ENCODE results near the gene ATF1.

GRCh38 chr12:50750366-50750765 lies 13.5 kb upstream of the ATF1 start:
- TF ChIP-seq CTCF (IDR thresholded peaks at IDR 0.05) = no peak
- no peak for TF ChIP-seq POLR2A (IDR thresholded peaks at IDR 0.05)

All from adrenal gland (tissue), 5 donors.